ENCODE data around the gene BLTP2. TPM values are rescaled to one million over a fixed set of nuclear protein-coding genes. Genes with fewer than 3 reads are reported as not detected.

BLTP2 gene
- polyA plus RNA-seq: 10 to 100 TPM; 16.1 to 43.2 (median 24.3) TPM

GRCh38 chr17:28644787-28645575 lies at the start of gene BLTP2:
BLTP2 (minus strand) TSS chr17:28645158; CDS start chr17:28645056, 102 bp downstream.
- Mint-ChIP-seq H3K27me3 (ENCODE audit: low read depth in 3 of 3) (peaks cover 0 to 9% (median 4%) of the 10 kb centered on the region in 3 donors), H3K36me3 (peaks cover 5 to 16% (median 7%) of the 10 kb centered on the region in 3 donors), H3K4me1 (peaks cover 39 to 44% of the 10 kb centered on the region in 2 donors), H3K9me3 (no peaks in the 10 kb centered on the region), H3K4me3 (peak within 1 kb of the TSS; percentile 89 to 99 (median 96)), H3K27ac (peak within 1 kb of the TSS; percentile 94 to 99 (median 97))
- peak; percentile 92 to 94 (median 94) for DNase-seq

DNA sequence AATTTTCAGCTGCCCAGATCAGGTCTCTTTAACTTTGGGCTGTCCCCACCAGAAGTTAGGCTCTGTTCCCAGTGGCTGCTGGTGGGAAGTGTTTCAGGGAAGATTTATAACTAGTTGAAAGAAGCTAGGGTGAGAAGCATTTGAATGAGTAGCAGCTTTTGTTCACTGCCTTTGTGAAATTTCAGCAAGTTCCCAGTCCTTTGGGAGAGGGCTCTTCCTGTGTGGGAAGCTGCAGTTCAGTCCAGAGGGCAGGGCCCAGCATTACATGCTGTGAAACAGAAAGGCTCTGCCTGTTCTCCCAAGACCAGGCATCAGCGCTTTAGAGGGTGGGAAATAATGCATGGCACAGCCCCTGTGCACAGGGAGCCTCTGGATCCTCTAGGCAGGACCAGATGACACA lies 48.9 kb upstream of the BLTP2 start:
- Mint-ChIP-seq H3K27me3 (ENCODE audit: low read depth in 3 of 3) (peaks cover 0 to 3% (median 1%) of the 10 kb centered on the region in 3 donors), H3K4me1 (no peaks in the 10 kb centered on the region), H3K27ac (no peak overlapping the region), H3K36me3 (peaks cover 21 to 62% (median 39%) of the 10 kb centered on the region in 3 donors), H3K9me3 (no peaks in the 10 kb centered on the region), H3K4me3 (no peak overlapping the region)
- DNase-seq: no peak

DNA sequence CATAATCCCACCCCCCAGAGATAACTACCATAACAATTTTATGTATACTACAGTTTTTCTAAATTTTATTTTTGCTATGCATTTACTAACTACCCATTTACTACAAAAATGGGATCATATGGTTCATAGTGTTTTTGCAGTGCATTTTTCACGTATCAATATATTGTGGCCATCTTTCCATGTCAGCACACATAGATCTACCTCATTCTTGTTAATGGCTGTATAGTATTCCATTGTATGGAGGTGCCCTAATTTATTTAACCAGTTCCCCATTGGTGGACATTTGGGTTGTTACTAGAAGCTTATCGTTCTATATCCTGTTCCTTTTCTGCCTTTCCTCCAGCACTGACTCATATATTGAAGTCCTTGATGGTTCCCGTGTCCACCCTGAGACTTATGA lies 44.1 kb upstream of the BLTP2 start:
- Mint-ChIP-seq H3K4me1 (no peaks in the 10 kb centered on the region), H3K27ac (no peak overlapping the region), H3K9me3 (no peaks in the 10 kb centered on the region), H3K36me3 (peaks cover 40 to 62% (median 42%) of the 10 kb centered on the region in 3 donors), H3K27me3 (ENCODE audit: low read depth in 3 of 3) (no peaks in the 10 kb centered on the region), H3K4me3 (no peak overlapping the region)
- no peak for DNase-seq

- H3K27ac Mint-ChIP-seq: peak overlapping the region in 1 of 6 donors; percentile 13
- no peaks in the 10 kb centered on the region for H3K9me3 Mint-ChIP-seq
- no peaks in the 10 kb centered on the region for H3K4me1 Mint-ChIP-seq
- H3K27me3 Mint-ChIP-seq (ENCODE audit: low read depth in 3 of 3): no peaks in the 10 kb centered on the region
- peaks cover 38 to 60% (median 40%) of the 10 kb centered on the region in 3 donors for H3K36me3 Mint-ChIP-seq
- DNase-seq: no peak
- no peak overlapping the region for H3K4me3 Mint-ChIP-seq
These were observed 43.5 kb upstream of the BLTP2 start for GRCh38 chr17:28688481-28688880.

DNA sequence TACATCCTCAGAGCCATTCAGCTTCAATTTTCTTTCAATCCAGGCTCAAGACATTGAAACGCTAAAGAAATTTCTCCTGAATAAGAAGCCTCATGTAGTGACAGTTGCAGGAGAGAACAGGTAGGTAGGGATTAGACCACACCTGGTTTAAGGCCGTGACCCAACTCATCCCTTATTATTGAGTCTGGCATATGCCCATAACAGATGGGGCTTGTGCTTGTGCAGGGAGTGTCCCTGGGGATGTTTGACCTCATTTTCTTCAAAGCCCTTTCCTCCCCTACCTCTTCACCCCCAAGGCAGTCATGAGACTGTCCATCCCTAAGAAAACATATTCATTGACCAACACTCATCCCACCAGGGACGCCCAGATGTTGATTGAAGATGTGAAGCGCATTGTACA lies 41.3 kb upstream of the BLTP2 start:
- H3K36me3 Mint-ChIP-seq: peaks cover 39 to 73% (median 44%) of the 10 kb centered on the region in 3 donors
- no peaks in the 10 kb centered on the region for H3K4me1 Mint-ChIP-seq
- DNase-seq: no peak
- no peaks in the 10 kb centered on the region for H3K9me3 Mint-ChIP-seq
- no peaks in the 10 kb centered on the region for H3K27me3 Mint-ChIP-seq (ENCODE audit: low read depth in 3 of 3)
- peak overlapping the region in 1 of 6 donors; percentile 24 for H3K27ac Mint-ChIP-seq
- no peak overlapping the region for H3K4me3 Mint-ChIP-seq

- H3K27ac Mint-ChIP-seq: peak overlapping the region in 1 of 6 donors; percentile 64
- H3K9me3 Mint-ChIP-seq: no peaks in the 10 kb centered on the region
- peaks cover 39 to 73% (median 44%) of the 10 kb centered on the region in 3 donors for H3K36me3 Mint-ChIP-seq
- no peak overlapping the region for H3K4me3 Mint-ChIP-seq
- H3K27me3 Mint-ChIP-seq (ENCODE audit: low read depth in 3 of 3): no peaks in the 10 kb centered on the region
- H3K4me1 Mint-ChIP-seq: no peaks in the 10 kb centered on the region
- DNase-seq: no peak
These were observed 40.4 kb upstream of the BLTP2 start for GRCh38 chr17:28685366-28685765.

DNA sequence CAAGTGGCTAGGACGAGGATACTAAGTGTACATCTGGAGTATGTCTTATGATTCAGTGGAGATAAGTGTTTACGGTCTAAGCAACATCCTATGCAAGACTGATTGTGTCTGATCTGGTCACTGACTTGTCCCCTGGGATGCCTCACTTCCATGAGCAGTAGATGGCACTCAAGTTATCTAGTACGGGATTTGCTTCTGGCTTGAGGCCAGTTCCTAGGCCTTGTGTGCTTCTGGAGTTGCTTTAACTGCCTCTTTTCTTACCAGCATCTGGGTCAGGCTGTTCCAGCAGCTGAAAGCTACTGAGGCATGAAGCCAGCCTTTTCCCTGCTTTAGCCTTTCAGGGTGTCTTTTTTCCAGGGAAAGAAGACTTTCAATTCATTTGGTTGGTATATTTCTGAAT lies 40.0 kb upstream of the BLTP2 start:
- Mint-ChIP-seq H3K4me1 (no peaks in the 10 kb centered on the region), H3K9me3 (no peaks in the 10 kb centered on the region), H3K4me3 (no peak overlapping the region), H3K36me3 (peaks cover 36 to 69% (median 41%) of the 10 kb centered on the region in 3 donors), H3K27ac (no peak overlapping the region), H3K27me3 (ENCODE audit: low read depth in 3 of 3) (no peaks in the 10 kb centered on the region)
- DNase-seq: no peak

GRCh38 chr17:28682655-28683054 lies 37.7 kb upstream of the BLTP2 start:
- H3K27me3 Mint-ChIP-seq (ENCODE audit: low read depth in 3 of 3): no peaks in the 10 kb centered on the region
- H3K4me3 Mint-ChIP-seq: no peak overlapping the region
- H3K9me3 Mint-ChIP-seq: no peaks in the 10 kb centered on the region
- H3K4me1 Mint-ChIP-seq: no peaks in the 10 kb centered on the region
- DNase-seq: no peak
- no peak overlapping the region for H3K27ac Mint-ChIP-seq
- H3K36me3 Mint-ChIP-seq: peaks cover 19 to 59% (median 30%) of the 10 kb centered on the region in 3 donors

GRCh38 chr17:28675980-28676379 lies 31.0 kb upstream of the BLTP2 start:
- H3K4me1 Mint-ChIP-seq: peaks cover 0 to 4% of the 10 kb centered on the region in 2 donors
- no peaks in the 10 kb centered on the region for H3K9me3 Mint-ChIP-seq
- H3K27me3 Mint-ChIP-seq (ENCODE audit: low read depth in 3 of 3): no peaks in the 10 kb centered on the region
- peaks cover 14 to 66% (median 37%) of the 10 kb centered on the region in 3 donors for H3K36me3 Mint-ChIP-seq
- no peak for DNase-seq
- H3K27ac Mint-ChIP-seq: peak overlapping the region in 2 of 6 donors; percentile 26 to 35
- H3K4me3 Mint-ChIP-seq: no peak overlapping the region

- Mint-ChIP-seq H3K9me3 (no peaks in the 10 kb centered on the region), H3K27me3 (ENCODE audit: low read depth in 3 of 3) (no peaks in the 10 kb centered on the region), H3K27ac (no peak overlapping the region), H3K36me3 (peaks cover 14 to 66% (median 37%) of the 10 kb centered on the region in 3 donors), H3K4me1 (peaks cover 0 to 6% of the 10 kb centered on the region in 2 donors), H3K4me3 (no peak overlapping the region)
- no peak for DNase-seq
These were observed 30.5 kb upstream of the BLTP2 start for GRCh38 chr17:28675490-28675889.

GRCh38 chr17:28669918-28670317 lies 25.0 kb upstream of the BLTP2 start:
- H3K27me3 Mint-ChIP-seq (ENCODE audit: low read depth in 3 of 3): peaks cover 0 to 1% (median 0%) of the 10 kb centered on the region in 3 donors
- DNase-seq: no peak
- H3K4me3 Mint-ChIP-seq: no peak overlapping the region
- H3K9me3 Mint-ChIP-seq: no peaks in the 10 kb centered on the region
- H3K36me3 Mint-ChIP-seq: peaks cover 13 to 38% (median 21%) of the 10 kb centered on the region in 3 donors
- H3K4me1 Mint-ChIP-seq: peaks cover 15 to 33% of the 10 kb centered on the region in 2 donors
- no peak overlapping the region for H3K27ac Mint-ChIP-seq

GRCh38 chr17:28667870-28668269 lies 22.9 kb upstream of the BLTP2 start:
- H3K27me3 Mint-ChIP-seq (ENCODE audit: low read depth in 3 of 3): peaks cover 0 to 10% (median 1%) of the 10 kb centered on the region in 3 donors
- H3K27ac Mint-ChIP-seq: peak overlapping the region in 2 of 6 donors; percentile 49 to 74
- no peak for DNase-seq
- peaks cover 0 to 17% (median 4%) of the 10 kb centered on the region in 3 donors for H3K36me3 Mint-ChIP-seq
- H3K4me1 Mint-ChIP-seq: peaks cover 34 to 54% of the 10 kb centered on the region in 2 donors
- H3K4me3 Mint-ChIP-seq: no peak overlapping the region
- H3K9me3 Mint-ChIP-seq: no peaks in the 10 kb centered on the region

- Mint-ChIP-seq H3K27me3 (ENCODE audit: low read depth in 3 of 3) (peaks cover 8 to 18% (median 9%) of the 10 kb centered on the region in 3 donors), H3K9me3 (no peaks in the 10 kb centered on the region), H3K4me1 (peaks cover 50 to 69% of the 10 kb centered on the region in 2 donors), H3K27ac (peak overlapping the region in 5 of 6 donors; percentile 14 to 83 (median 38)), H3K4me3 (peak overlapping the region in 2 of 5 donors; percentile 8 to 12), H3K36me3 (peaks cover 0 to 6% (median 0%) of the 10 kb centered on the region in 3 donors)
- DNase-seq: no peak
These were observed 21.0 kb upstream of the BLTP2 start for GRCh38 chr17:28665994-28666393.

GRCh38 chr17:28663723-28664122 lies 18.8 kb upstream of the BLTP2 start:
- Mint-ChIP-seq H3K36me3 (peaks cover 0 to 8% (median 4%) of the 10 kb centered on the region in 3 donors), H3K27ac (peak overlapping the region; percentile 99 to 100 (median 100)), H3K4me1 (peaks cover 63 to 80% of the 10 kb centered on the region in 2 donors), H3K9me3 (no peaks in the 10 kb centered on the region), H3K27me3 (ENCODE audit: low read depth in 3 of 3) (peaks cover 8 to 18% (median 9%) of the 10 kb centered on the region in 3 donors), H3K4me3 (peak overlapping the region; percentile 97 to 100 (median 100))
- DNase-seq: no peak

All from immature natural killer cell (primary cell).